Amniotic epithelial cell (primary cell): ENCODE measurements around the gene CPED1.

ENCODE experiments used
- DNase-seq: peaks from one replicate; pipeline ENCODE4 v3.0.0-alpha.2; 2010; ENCODE audit warnings: low read depth

CPED1 gene

DNA sequence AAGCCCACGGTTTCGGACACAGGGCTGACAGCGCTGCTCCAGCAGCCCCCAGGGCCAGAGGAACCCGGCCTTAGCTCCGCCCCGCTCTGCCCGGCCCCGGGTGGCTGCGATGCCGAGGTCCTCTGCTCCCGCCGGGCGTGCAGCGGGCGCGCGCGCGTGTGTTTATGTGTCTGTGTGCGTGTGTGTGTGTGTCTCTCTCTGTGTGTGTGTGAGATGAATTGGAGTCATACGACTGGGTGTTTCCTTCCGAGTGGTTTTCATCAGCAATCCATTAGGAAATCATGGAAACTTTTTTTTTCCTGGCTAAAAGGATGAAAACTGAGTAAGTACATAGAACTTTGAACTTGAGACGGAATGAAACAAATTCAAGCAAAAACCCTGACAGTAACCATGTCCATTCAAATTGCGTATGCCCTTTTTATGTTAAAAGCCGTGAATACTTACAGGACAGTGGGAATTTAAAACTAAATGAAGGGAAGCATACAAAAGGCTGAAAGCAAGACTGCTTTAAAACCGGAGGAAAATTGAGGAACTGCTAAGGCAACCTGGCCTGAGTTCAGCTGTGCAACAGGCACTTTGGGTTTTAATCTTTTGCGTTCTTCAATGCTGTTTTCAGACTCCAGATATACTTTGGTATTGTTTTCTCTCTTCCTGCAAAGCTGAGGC is at the start of gene CPED1:
Gene CPED1, plus strand, starts transcription at position 121 of the 666 bp plus-strand sequence. CDS start 911 bp downstream, outside the sequence.
- peak; percentile 78 for DNase-seq

DNA sequence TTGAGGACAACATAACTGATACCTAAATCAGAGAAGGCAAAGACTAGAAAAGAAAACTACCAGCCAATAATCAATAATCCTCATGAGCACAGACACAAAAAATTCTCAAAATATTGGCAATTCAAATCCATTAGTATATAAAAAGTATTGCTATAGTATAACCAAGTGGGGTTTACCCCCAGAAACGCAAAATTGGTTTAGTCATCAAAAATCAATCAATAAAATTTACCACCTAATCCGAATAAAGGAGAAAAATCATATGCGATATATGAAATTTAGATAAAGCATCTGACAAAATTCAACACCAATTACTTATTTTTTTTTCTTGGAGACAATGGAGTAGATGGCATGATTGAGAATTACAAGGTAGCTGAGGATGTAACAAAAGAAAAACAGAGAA is 49.2 kb upstream of the CPED1 start:
- DNase-seq = no peak

DNA sequence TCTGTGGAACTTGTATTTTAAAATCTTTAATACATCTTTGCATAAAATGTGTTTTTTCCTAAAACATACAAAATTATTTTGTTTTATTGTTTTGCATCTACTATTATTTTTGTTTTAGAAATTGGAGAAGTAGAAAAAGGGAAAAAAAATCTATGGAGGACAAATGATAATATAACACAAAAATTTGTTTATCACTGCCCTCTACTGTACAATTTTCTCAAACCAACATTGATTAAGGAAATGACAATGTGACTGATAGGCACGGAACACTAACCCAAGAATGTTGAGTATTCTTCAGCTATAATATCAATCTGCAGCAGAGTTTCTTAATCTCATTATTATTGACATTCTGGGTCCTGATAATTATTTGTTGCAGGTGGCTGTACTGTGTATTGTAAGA is 47.4 kb upstream of the CPED1 start:
- no peak for DNase-seq

DNA sequence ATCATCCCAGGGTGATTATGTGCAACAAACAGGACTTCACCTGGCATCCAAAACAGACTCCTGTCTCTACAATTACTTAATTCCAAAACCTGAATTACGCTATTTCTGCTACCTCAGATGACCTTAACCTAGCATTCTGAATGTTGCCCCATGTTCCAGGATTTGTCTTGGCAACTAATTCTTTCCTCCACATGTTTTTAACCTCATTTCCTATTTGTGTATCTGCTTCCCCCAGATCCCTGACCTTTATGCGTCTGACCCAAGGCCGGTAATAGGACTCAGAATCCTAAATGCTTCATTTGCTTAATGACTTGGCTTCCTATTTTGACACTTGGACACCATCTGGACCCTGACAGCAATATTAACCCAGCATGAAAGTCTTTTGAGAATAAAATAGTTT is 46.7 kb upstream of the CPED1 start:
- no peak for DNase-seq

DNA sequence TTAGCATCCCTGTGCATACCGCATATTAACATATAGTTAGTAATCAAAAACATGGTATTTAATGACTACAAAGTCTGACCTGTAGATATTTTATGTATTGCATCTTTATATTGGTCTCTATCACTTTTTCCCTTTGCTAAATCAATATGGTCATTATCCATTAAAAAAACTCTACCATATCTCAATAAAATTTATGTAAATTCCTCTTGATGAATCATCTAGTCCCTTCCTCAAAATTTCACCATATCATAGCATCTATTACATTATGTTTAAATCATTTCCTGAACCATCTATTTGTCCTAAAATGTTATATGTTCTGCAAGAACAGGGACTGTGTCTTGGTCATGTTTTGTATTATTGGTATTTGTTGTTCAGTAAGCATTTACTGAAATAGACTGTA is 45.6 kb upstream of the CPED1 start:
- no peak for DNase-seq

DNA sequence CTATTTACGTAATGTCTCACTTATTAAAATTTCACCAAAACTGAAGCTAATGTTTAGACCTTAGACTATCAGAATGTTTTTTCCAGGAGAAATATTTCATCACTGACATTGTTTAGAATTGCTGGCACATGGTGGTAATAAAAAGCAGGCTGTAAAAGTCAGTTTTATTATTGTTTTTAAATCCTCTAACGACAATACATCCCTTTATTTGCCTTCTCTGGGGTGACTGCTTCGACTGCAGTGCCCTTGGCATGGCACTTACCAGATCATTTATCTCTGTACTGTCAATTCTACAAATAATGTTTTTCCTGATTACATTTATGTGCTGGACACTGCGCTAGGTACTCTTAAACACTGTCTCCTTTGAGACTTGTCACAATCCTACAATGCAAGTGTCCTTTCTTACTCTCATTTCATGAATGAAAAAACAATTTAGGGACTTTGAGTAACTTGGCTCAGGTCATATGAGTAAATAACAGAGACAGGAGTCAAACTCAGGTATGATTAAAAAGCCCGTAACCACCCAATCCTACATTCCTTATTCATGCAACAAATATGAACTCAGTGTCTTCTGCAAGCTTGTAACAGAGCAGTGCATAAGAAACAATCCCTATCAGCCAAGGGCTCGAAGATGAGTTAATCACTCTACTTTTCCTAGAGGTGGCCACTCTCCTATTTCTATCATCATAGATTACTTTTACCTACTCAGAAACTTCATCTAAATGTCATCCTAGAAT is 43.5 kb upstream of the CPED1 start:
- DNase-seq = no peak

DNA sequence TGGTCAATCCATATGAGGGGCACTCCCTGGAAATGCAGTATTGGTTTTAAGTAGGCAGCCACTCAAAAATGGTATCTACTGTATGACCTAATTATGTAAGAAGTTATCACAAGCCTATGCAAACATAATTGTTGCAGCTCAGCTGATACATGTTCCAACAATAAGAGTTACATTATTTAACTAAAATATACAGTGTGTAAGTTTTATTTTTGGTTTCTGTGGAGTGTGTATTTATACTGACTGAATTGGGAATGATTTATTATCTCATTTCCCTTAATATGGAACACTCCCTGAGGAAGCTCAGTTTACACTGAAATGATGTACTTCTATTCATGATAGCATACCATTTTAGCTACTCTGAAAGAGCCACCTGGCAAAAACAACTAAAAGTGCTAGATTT is 40.5 kb upstream of the CPED1 start:
- no peak for DNase-seq

DNA sequence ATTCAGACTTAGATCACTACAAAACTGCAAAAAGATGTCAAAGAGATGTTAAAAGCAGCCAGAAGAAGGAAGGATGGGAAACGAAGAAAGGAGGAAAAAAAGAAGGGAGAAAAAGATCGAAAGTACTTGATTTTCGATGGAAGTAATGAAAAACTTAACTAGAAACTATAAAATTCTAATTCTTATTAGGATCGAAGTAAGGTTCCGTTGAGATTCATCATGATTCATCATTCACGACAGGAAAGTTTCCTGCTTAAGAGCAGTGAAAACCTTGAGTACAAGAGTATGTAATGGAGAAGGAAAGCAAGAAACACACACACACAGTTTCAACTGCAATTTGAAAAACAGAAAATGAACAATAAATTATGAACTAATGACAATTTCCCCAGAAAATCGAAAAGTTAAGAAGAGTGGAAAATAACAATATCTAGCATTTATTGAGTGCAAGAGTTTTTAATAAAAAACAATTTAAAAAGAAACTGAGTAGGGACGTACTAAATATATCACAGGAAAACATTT is 39.1 kb upstream of the CPED1 start:
- DNase-seq = no peak

DNA sequence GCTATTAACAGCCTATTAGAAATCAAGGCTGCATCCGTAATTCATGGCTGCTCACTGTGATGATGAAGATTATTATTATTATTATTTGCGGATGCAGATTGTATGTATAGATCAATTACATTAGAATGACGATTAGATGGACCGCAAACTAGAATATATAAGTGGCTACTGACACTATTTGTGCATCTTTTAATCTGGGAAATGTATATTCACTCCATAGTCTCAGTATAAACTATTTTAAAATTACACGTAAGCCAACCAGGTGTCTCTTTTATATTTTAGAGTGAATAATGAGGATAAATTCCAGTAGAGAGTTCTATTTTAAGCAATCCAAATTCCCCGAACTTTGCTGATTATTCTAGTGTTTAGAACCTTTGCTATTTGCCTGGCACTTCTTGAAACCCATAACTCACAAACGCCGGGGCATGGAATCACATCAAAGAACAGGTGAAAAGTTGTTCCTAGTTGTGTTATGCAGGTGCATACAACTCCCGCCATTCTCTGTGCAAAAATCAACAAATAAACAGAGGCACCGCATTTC is 38.4 kb upstream of the CPED1 start:
- no peak for DNase-seq

DNA sequence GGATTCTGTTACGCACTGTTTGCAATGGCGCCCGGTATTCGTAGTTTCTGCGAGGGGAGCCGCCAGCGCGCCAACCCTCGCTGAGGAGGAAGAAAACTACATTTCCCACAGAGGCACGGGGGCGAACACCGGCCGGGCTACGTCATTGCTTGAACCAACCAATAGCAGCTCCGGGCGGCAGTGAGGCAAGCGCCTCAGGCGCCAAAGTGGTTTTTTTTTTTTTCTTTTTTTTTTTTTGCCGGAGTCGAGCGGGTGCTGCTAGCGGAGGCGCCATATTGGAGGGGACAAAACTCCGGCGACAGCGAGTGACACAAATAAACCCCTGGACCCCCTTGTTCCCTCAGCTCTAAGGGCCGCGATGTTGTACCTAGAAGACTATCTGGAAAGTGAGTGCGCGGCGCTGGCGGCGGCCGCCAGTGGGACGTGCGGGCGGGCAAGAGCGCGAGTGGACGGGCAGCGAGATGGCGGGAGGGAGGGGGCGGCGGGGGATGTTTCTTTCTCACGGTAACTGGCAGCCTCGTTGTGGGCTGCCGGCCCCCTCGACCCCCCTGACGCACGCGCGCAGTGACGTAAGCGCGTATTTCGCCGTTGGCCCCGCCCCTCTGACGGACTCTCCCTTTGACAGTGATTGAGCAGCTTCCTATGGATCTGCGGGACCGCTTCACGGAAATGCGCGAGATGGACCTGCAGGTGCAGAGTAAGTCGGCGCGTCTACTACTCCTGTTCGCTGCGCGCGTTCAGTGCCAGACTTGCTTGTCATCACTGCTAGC is 37.8 kb upstream of the CPED1 start, which contains the start of gene ING3:
Gene ING3, plus strand, starts transcription at position 239 of the 770 bp plus-strand sequence. Its CDS starts 120 bp downstream, at position 359.
- DNase-seq = peak; percentile 96

DNA sequence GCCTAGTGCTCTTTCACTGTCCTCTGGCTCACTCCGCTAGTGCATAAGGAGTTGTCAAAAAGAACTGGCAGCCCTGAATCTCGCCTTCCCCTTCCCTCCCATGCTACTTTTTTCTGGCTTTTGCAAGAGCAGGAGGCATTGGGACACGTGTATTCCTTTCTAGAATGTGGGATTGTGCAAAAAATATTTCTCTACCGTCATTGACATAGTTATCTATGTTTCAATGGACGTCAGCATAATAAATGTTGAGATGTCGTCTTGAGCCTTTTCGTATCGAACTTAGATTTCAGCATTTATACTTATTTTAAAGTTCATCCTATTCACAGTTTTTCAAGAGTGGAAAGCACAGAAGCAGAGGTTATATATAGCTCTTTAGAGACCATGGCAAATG is 37.2 kb upstream of the CPED1 start:
- no peak for DNase-seq

DNA sequence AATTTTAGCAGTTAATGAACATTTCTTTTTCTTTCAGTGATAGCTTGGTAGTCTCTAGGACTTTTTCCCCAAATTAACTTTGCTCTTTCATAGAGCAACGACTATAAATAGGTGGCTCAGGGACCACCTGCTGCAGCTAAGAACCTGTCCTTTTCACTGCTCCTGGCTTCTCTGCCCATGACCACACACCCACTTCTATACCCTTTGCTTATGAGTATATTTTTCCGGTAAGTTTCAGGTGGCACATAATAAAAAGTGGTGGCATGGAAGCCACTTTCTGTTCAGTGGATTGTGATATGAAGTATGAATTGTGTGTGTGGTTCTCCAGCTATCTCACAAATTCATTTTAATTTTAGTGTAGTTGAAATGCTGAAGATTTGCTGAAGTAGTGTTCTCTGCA is 36.7 kb upstream of the CPED1 start:
- DNase-seq = no peak

DNA sequence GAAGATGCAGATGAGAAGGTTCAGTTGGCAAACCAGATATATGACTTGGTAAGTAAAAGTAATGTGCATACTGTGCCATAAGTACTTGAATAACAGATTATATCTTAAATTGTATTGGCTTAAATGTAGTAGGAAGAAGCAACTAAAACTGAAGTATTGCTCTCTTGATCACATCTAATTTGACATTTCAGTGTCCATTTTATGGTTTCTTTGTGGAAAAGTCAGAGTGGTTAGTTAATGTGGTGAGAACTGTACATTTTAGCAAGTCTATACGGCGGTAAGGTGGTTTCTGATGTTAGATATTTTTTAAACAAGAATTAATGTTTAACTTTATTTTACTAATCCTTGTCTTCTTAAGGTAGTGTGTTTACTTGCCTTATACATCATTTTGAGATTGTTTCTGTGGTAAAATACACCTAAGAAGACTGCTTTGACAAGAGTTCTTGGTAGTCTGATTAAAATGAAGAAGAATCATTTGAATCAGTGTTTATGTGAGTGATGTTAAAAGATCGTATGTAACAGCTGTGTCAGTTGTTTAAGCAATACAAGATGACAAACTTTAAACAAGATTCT is 32.8 kb upstream of the CPED1 start:
- DNase-seq = no peak

DNA sequence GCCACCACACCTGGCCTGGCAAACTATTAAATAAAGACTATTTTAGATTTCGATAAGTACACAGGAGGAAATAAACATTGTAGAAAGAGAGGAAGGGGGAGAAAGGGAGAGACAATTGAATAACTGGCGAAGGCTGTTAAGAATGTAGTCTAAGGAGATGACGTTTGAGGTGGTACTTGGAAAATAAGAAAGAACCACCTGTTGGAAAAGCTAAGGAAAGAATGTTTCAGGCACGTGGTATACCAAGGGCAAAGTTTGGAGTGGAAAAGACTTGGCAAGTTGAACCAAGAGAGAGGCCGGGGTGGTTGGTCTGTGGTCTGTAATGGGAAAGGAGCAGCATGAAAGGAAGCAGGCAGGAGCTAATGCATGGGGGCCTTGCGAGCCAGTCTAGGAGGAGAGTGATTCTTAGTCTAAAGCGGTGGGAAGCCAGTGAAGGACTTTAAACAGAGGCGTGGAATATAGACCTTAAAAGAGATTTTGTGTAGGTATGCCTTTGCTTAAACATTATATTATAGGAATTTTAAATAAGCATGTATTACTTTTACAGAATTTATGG is 28.5 kb upstream of the CPED1 start:
- no peak for DNase-seq

DNA sequence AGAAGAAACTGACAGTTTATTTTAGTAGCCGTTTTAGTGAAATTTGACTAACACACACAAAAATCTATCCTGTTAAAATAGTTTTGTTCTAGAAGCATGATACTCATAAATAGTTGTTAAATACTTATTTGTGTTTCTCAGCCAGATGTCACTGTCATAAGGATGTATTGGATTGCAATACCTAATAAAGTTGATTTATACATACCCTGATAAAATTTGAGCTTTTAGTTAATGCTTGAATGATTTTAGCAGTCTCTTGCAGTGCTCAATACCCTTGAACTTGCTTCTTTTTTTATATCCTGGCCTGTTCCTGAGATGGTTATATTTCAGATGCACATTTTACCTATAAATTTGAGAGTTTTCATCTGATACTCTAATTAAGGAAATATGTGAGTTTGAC is 27.8 kb upstream of the CPED1 start:
- no peak for DNase-seq

DNA sequence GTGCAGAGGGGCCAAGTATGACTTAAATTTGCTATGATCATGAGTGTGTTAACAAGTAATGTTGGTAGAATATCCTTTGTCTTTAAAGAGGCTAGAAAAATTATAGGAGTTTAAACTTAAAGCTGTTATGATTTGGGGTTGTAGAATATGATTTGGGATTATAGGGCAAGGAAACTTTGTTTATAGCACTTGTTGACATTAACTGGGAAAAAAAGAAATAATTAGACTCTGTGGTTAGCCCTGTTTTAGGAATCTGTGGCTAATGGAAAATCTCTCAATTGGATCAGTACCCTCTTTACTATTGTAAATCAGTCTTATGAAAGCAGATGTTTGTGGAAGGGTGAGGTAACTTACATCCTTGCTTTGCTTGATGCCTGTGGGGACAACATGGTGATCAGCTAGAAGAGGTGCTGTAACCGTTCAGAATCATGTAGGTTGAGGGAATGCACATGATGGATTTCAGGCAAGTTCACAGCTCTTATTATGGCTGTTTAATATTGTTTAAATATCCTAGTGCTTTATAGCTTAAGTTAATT is 26.8 kb upstream of the CPED1 start:
- no peak for DNase-seq

DNA sequence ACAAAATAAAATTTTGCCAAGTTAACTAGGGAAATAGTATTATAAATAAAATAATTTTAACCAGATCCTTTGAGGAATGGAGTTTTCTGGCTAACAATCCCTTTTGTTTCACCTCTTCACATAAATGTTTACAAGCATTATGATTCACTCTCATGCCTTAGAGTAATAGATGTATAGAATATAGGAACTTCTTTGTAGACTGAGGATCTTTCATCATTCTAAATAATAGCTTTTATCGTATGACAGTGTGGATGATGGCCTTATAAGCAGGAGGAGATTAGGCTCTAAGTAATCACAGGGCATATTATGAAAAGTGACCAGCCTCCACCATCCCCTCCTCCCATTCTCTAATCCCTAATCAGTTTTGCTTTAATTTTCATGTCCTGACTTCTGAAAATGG is 24.4 kb upstream of the CPED1 start:
- DNase-seq = no peak

DNA sequence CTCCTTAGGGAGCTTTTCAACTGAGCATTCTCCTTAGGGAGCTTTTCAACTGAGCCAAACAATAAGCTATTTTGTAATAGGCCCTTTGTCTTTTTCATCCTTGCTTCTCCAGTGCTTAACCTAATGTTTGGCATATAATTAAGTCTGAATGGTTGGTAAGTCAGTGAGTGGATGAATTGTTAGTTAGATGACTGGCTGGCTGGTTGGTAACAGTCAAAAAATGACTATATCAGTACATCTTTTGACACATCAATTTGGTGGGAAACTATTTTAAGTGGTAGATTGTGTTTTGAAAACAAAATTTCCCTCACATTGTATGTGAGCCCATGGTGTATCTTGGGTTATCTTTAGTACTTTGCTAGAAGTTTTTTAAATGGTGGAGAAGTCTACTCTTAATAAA is 21.6 kb upstream of the CPED1 start:
- no peak for DNase-seq

DNA sequence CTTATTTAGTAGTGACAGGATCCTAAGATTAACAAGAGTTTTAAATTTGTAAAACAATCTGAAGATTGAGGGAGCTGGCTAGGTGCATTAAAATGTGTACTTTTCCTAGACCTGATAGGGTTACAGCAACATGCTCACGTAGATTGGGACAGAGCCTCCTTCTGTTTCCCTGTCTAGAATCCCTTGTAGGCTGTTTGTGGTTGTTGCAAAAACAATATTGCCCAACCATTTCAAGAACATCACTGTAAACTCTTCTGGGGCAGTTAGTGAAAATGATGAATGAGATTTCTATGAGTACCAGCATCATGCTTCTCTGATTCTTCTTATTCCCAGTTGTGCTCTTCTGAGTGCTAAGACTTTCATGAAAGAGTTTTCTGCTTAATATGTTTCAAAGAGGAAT is 14.7 kb upstream of the CPED1 start:
- DNase-seq = peak; percentile 94

DNA sequence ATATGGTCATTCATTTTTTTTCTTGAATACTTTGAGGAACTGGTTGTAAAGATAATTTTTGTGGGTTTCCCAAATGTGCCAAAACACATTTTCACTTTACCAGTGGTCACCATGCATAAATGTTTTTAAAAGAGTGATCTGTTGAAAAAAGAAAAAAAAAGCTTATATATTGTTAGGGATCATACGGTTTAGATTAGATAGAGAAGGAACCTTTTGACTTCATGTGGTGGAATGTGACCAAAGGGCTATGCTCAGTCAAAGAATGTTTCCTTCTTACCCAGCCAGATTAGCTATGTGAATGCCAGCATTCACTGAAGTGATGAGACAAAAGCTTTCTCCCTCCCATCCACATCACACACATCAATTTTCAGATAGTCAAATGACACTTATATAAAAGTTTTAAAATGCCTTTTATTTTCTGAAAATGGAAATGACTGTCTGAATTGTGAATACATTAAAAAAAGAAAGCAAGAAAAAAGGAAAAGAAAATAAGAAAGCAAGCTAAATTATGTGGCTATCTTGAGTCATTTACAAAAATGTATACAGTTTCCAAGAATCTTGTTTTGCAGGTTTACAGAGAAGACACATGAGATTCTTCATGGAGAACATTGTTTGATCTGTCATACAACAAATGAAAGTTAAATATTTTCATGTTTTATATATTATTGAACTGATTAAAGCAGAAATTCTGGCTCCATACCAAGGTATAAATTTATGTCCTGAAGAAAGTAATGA is 8.6 kb upstream of the CPED1 start:
- peak; percentile 25 for DNase-seq

DNA sequence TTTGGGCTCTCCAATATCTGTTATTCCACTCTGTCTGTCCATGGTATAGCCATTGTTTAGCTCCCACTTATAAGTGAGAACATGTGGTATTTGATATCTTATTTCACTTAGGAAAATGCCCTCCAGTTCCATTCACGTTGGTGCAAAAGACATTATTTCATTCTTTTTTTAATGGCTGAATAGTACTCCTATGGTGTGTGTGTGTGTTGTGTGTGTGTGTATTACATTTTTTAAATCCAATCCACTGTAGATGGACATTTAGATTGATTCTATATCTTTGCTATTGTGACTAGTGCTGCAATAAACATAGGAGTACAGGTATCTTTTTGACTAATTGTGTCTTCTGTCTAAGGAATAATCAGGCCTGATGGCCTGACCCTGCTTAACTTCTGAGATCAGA is 7.4 kb upstream of the CPED1 start:
- DNase-seq = no peak
